H1 (cell line): ENCODE data around the gene RIPOR2. TPM values are rescaled to one million over a fixed set of nuclear protein-coding genes. Genes with fewer than 3 reads are reported as not detected.

Experiments used
- CTCF ChIA-PET: fragments of 300-600 bp; sonication (Branson Sonifier 250); formaldehyde crosslinking; loops from one replicate; lab custom pipeline; 2021; ENCODE audit not compliant: partially characterized antibody; lab: Charles Lee
- POLR2A ChIA-PET: fragments of 300-600 bp; sonication (Branson Sonifier 250); formaldehyde crosslinking; loops from one replicate; lab custom pipeline; 2021; ENCODE audit warnings: inconsistent platforms; ENCODE audit not compliant: partially characterized antibody; lab: Charles Lee
- DNase-seq, 2 experiments: peaks; one replicate each; pipeline versions ENCODE4 v3.0.0 to v3.0.0-alpha.2; 2010 to 2022; ENCODE audit warnings: low spot score in 2 of 2, low read depth in 1 of 2, mixed read lengths in 1 of 2
- FAIRE-seq: peaks from 2 replicates; lab custom pipeline; 2011; peaks lifted over from hg19 to GRCh38; lab: Jason Lieb, UNC
- H2AFZ ChIP-seq: 2 replicates; pipeline ENCODE4 v1.8.1; 2012; ENCODE audit warnings: low read length, inconsistent platforms
- H2AK5ac ChIP-seq: 2 replicates; pipeline ENCODE4 v1.6.1; 2013; ENCODE audit warnings: low read depth, low read length
- H2BK120ac ChIP-seq: replicated peaks from 2 replicates; pipeline ENCODE3; 2013; ENCODE audit warnings: low read depth, low read length, inconsistent platforms
- H2BK12ac ChIP-seq: 2 replicates; pipeline ENCODE4 v1.6.1; 2013; ENCODE audit warnings: low read depth, low read length
- H2BK15ac ChIP-seq: 2 replicates; pipeline ENCODE4 v1.6.1; 2013; ENCODE audit warnings: low read length
- H2BK20ac ChIP-seq: 2 replicates; pipeline ENCODE4 v1.6.1; 2013; ENCODE audit warnings: low read length
- H2BK5ac ChIP-seq: 2 replicates; pipeline ENCODE4 v1.6.1; 2013; ENCODE audit warnings: low read depth, low read length
- H3K14ac ChIP-seq: 2 replicates; pipeline ENCODE4 v1.6.1; 2013; ENCODE audit warnings: inconsistent platforms; ENCODE audit not compliant: insufficient read length
- H3K18ac ChIP-seq: 2 replicates; pipeline ENCODE4 v1.6.1; 2013; ENCODE audit warnings: low read length; ENCODE audit errors: extremely low read depth
- H3K23ac ChIP-seq: 2 replicates; pipeline ENCODE4 v1.6.1; 2013; ENCODE audit warnings: inconsistent platforms; ENCODE audit not compliant: insufficient read length
- H3K23me2 ChIP-seq: 2 replicates; pipeline ENCODE4 v1.6.1; 2013; ENCODE audit warnings: low read depth, low read length
- H3K27ac ChIP-seq: 2 replicates; pipeline ENCODE4 v1.6.1; 2011; ENCODE audit warnings: low read depth, low read length, inconsistent platforms
- H3K27me3 ChIP-seq, 4 experiments: replicated peaks in 1 of 4; 1 replicate in 1 of 4; 2 replicates in 3 of 4; pipeline versions ENCODE4 v1.6.1 to v1.8.1; 2011 to 2013; ENCODE audit warnings: low read length in 3 of 4, mild to moderate bottlenecking in 3 of 4, inconsistent platforms in 2 of 4, mixed read lengths in 2 of 4, moderate library complexity in 1 of 4; ENCODE audit not compliant: control insufficient read depth in 3 of 4, insufficient read depth in 3 of 4; ENCODE audit errors: extremely low read depth in 1 of 4
- H3K36me3 ChIP-seq, 4 experiments: 2 replicates each; pipeline versions ENCODE4 v1.6.1 to v1.8.1; 2011 to 2013; ENCODE audit warnings: mild to moderate bottlenecking in 4 of 4, low read length in 3 of 4, moderate library complexity in 2 of 4, control low read depth in 1 of 4, inconsistent platforms in 1 of 4; ENCODE audit not compliant: insufficient read depth in 4 of 4, control insufficient read depth in 2 of 4
- H3K4ac ChIP-seq: replicated peaks from 2 replicates; pipeline ENCODE3; 2013; ENCODE audit warnings: low read length, low read depth, mixed read lengths, inconsistent platforms; ENCODE audit not compliant: insufficient read length
- H3K4me1 ChIP-seq, 4 experiments: replicated peaks in 1 of 4; 1 replicate in 1 of 4; 2 replicates in 3 of 4; pipeline versions ENCODE4 v1.6.1 to v1.8.1; 2011 to 2013; ENCODE audit warnings: low read length in 3 of 4, inconsistent platforms in 2 of 4, mixed read lengths in 1 of 4; ENCODE audit not compliant: insufficient read depth in 4 of 4, control insufficient read depth in 3 of 4
- H3K4me2 ChIP-seq, 2 experiments: 2 replicates each; pipeline versions ENCODE4 v1.6.1 to v1.8.1; 2011 to 2013; ENCODE audit warnings: low read depth in 2 of 2, low read length in 2 of 2, control low read depth in 1 of 2, inconsistent platforms in 1 of 2, mild to moderate bottlenecking in 1 of 2; ENCODE audit not compliant: insufficient read depth in 1 of 2
- H3K4me3 ChIP-seq, 4 experiments: fragments of 200-600, 300-600 bp in 1 of 4; sonication (generic), shearing (Covaris generic), sonication (Bioruptor Twin) in 1 of 4; 2 replicates each; pipeline versions ENCODE4 v1.5.1 to v1.8.1; 2011 to 2016; ENCODE audit warnings: low read length in 4 of 4, low read depth in 3 of 4, control low read depth in 2 of 4, inconsistent platforms in 2 of 4, mild to moderate bottlenecking in 2 of 4, mixed read lengths in 1 of 4, moderate library complexity in 1 of 4; ENCODE audit not compliant: insufficient read depth in 2 of 4; ENCODE audit errors: extremely low read depth in 1 of 4
- H3K56ac ChIP-seq: replicated peaks from 2 replicates; pipeline ENCODE3; 2013; ENCODE audit warnings: low read depth, mild to moderate bottlenecking, mixed read lengths, low read length, inconsistent platforms; ENCODE audit not compliant: insufficient read length
- H3K79me1 ChIP-seq: 2 replicates; pipeline ENCODE4 v1.6.1; 2013; ENCODE audit warnings: low read depth, low read length, control low read depth
- H3K79me2 ChIP-seq, 2 experiments: 2 replicates each; pipeline versions ENCODE4 v1.6.1 to v1.8.1; 2012 to 2013; ENCODE audit warnings: low read length in 2 of 2, mild to moderate bottlenecking in 2 of 2, inconsistent platforms in 1 of 2; ENCODE audit not compliant: insufficient read depth in 2 of 2, control insufficient read depth in 1 of 2
- H3K9ac ChIP-seq, 4 experiments: replicated peaks in 1 of 4; 1 replicate in 1 of 4; 2 replicates in 3 of 4; pipeline versions ENCODE4 v1.6.1 to v1.8.1; 2011 to 2013; ENCODE audit warnings: low read depth in 3 of 4, low read length in 3 of 4, control low read depth in 2 of 4, mild to moderate bottlenecking in 2 of 4, moderate library complexity in 2 of 4, inconsistent platforms in 1 of 4; ENCODE audit errors: extremely low read depth in 1 of 4
- H3K9me3 ChIP-seq, 2 experiments: 2 replicates each; pipeline versions ENCODE4 v1.6.1 to v1.8.1; 2012 to 2013; ENCODE audit warnings: mild to moderate bottlenecking in 2 of 2, moderate library complexity in 2 of 2, control low read depth in 1 of 2, inconsistent platforms in 1 of 2, low read depth in 1 of 2, low read length in 1 of 2, mixed read lengths in 1 of 2; ENCODE audit not compliant: insufficient read depth in 2 of 2
- H4K20me1 ChIP-seq, 2 experiments: replicated peaks in 1 of 2; 2 replicates each; pipeline versions ENCODE3 to v1.8.1; 2011 to 2013; ENCODE audit warnings: inconsistent platforms in 2 of 2, low read length in 2 of 2, mild to moderate bottlenecking in 1 of 2; ENCODE audit not compliant: insufficient read depth in 2 of 2, control insufficient read depth in 1 of 2
- H4K5ac ChIP-seq: 2 replicates; pipeline ENCODE4 v1.6.1; 2013; ENCODE audit warnings: low read length, low read depth, mixed read lengths, inconsistent platforms; ENCODE audit not compliant: insufficient read length
- H4K8ac ChIP-seq: 2 replicates; pipeline ENCODE4 v1.8.0; 2013; ENCODE audit warnings: mild to moderate bottlenecking, moderate library complexity, low read length, inconsistent platforms; ENCODE audit not compliant: insufficient read depth; ENCODE audit errors: extremely low read depth
- H4K91ac ChIP-seq: replicated peaks from 2 replicates; pipeline ENCODE3; 2013; ENCODE audit warnings: low read length, mixed read lengths, inconsistent platforms; ENCODE audit not compliant: insufficient read length
- ASH2L ChIP-seq: fragments of 200-600, 300-600 bp; sonication (generic); IDR thresholded peaks from one replicate; pipeline ENCODE4 v1.7.1; 2017; ENCODE audit warnings: low read length
- ATF2 ChIP-seq: IDR thresholded peaks from 2 replicates; pipeline ENCODE4 v1.6.1; 2012; ENCODE audit warnings: low read length, inconsistent platforms
- CHD1 ChIP-seq: IDR thresholded peaks from 2 replicates; pipeline ENCODE4 v1.6.1; 2012; ENCODE audit warnings: low read depth, low read length, improper control_type of control experiment
- JUND ChIP-seq: IDR thresholded peaks from 2 replicates; pipeline ENCODE4 v1.6.1; 2011; ENCODE audit warnings: mild to moderate bottlenecking, improper control_type of control experiment, low read length
- MAFK ChIP-seq: IDR thresholded peaks from 2 replicates; pipeline ENCODE4 v1.6.1; 2012; ENCODE audit warnings: low read depth, mild to moderate bottlenecking, improper control_type of control experiment, low read length
- MAX ChIP-seq: IDR thresholded peaks from 2 replicates; pipeline ENCODE4 v1.6.1; 2012; ENCODE audit warnings: inconsistent platforms
- NANOG ChIP-seq: IDR thresholded peaks from 2 replicates; pipeline ENCODE4 v1.6.1; 2011; ENCODE audit warnings: low read length, low read depth, mild to moderate bottlenecking, inconsistent platforms; ENCODE audit not compliant: insufficient read depth, poor library complexity, severe bottlenecking
- NRF1 ChIP-seq: IDR thresholded peaks from 2 replicates; pipeline ENCODE4 v1.6.1; 2011; ENCODE audit warnings: mild to moderate bottlenecking, low read depth, low read length, improper control_type of control experiment
- SIN3A ChIP-seq, 2 experiments: IDR thresholded peaks in 1 of 2; conservative IDR thresholded peaks in 1 of 2; 2 replicates each; pipeline ENCODE4 v1.6.1; 2011 to 2012; ENCODE audit warnings: low read length in 2 of 2, improper control_type of control experiment in 1 of 2, low read depth in 1 of 2, mild to moderate bottlenecking in 1 of 2
- SP2 ChIP-seq: IDR thresholded peaks from 2 replicates; pipeline ENCODE4 v1.6.1; 2012; ENCODE audit warnings: mild to moderate bottlenecking, low read length, inconsistent platforms
- SUZ12 ChIP-seq: fragments of 200-600 bp; sonication (generic); IDR thresholded peaks from 2 replicates; pipeline ENCODE4 v1.6.1; 2012; ENCODE audit warnings: mild to moderate bottlenecking, inconsistent platforms, low read length, moderate library complexity, mixed read lengths
- WGBS, 2 experiments: shearing (Covaris generic) in 1 of 2; methylation state at CpG; one replicate each; pipeline versions ENCODE4 v1.1.6 to v1.1.7; 2013 to 2015; ENCODE audit warnings: low lambda C conversion rate in 2 of 2, mixed read lengths in 2 of 2, inconsistent platforms in 1 of 2, low coverage in 1 of 2, missing lambda C conversion rate in 1 of 2; ENCODE audit not compliant: insufficient replicate concordance in 2 of 2, insufficient coverage in 1 of 2, insufficient read length in 1 of 2; ENCODE audit errors: extremely low coverage in 1 of 2, missing lambda C conversion rate in 1 of 2; 5-methylcytosine and 5-hydroxymethylcytosine counted together
- polyA plus RNA-seq, 7 experiments: library from polyadenylated mRNA; depleted of rRNA in 3 of 7; stranded (reverse) in 5 of 7; unstranded in 2 of 7; fragments of >200 nt in 5 of 7; fragments of 200-250 nt in 2 of 7; gene quantifications; 1 replicate in 5 of 7; 2 replicates in 1 of 7; 4 replicates in 1 of 7; pipeline versions ENCODE4 v1.2.1 to v1.2.3, GENCODE V29; 2011 to 2013; ENCODE audit warnings: missing spikeins in 2 of 7, mixed read lengths in 2 of 7
- total RNA-seq: library from RNA; stranded (reverse); fragmentation: NEBNext Ultra II Directional; extraction: Animal tissue kit (Norgen Biotek cat#: 25700); gene quantifications from 2 replicates; pipeline ENCODE4 v1.2.1, GENCODE V29; 2021

RIPOR2 gene
- total and polyA plus RNA-seq, 2 of the 8 experiments (the other 6 are each of a cell fraction or from before 2014, with no cell fraction given), result 16.7 to 45.6 TPM

GRCh38 chr6:24985323-24985722 is 49.6 kb upstream of the RIPOR2 start:
- Histone ChIP-seq H3K79me2 (no peaks in the 10 kb centered on the region), H3K56ac (peak overlapping the region; percentile 75), H3K27ac (peak overlapping the region; percentile 65), H3K4ac (no peak overlapping the region), H2BK120ac (peak overlapping the region; percentile 96), H2AFZ (no peak overlapping the region), H3K4me2 (peak overlapping the region; percentile 1 to 9; a peak in 2 of 4 replicates), H3K9me3 (peaks cover 5 to 9% of the 10 kb centered on the region in 2 experiments), H3K4me3 (0 out of 8 replicates have a peak overlapping the region, but pooled peaks of 1 of the 4 experiments have one; percentile 9), H3K14ac (no peak overlapping the region), H4K91ac (peak overlapping the region; percentile 67), H2BK12ac (peak overlapping the region; percentile 56; the same call in 1 of the 2 replicates), H3K79me1 (no peaks in the 10 kb centered on the region), H4K20me1 (no peaks in the 10 kb centered on the region), H4K8ac (no peak overlapping the region), H2BK5ac (peak overlapping the region; percentile 84), H3K23ac (no peak overlapping the region), H3K36me3 (no peaks in the 10 kb centered on the region; a peak in 2 of 8 replicates), H3K4me1 (peaks cover 11 to 32% (median 21%) of the 10 kb centered on the region in 4 experiments; a peak in 6 of 7 replicates), H4K5ac (peak overlapping the region; percentile 92), H3K27me3 (no peaks in the 10 kb centered on the region), H2BK15ac (no peak overlapping the region), H3K9ac (no peak overlapping the region), H3K18ac (no peak overlapping the region), H2AK5ac (no peak overlapping the region), H2BK20ac (0 out of 2 replicates have a peak overlapping the region, but pooled peaks have one; percentile 28), H3K23me2 (no peaks in the 10 kb centered on the region)
- ChIA-PET POLR2A (no interaction called here), CTCF (interaction anchor here (0.6 to 9.4 kb wide), 3 partner anchors 22 to 92 kb away, joined by 3 to 87 read pairs (median 3); partner anchors contain the start of gene RIPOR2)
- no peak for DNase-seq
- WGBS, 2 experiments, result 74% methylated on average over 2 of the region's 2 CpGs; no CpG with 5 or more reads in 1 of the 2 experiments
- peak; percentile 96 for FAIRE-seq
- no peak for TF ChIP-seq NRF1
- TF ChIP-seq ASH2L, result no peak
- TF ChIP-seq SP2, result no peak
- TF ChIP-seq ATF2, result 0 out of 2 replicates have a peak, but pooled peaks have one; percentile 14
- no peak for TF ChIP-seq JUND
- peak; percentile 50 for TF ChIP-seq MAX
- TF ChIP-seq NANOG, result peak; percentile 66
- TF ChIP-seq SUZ12, result no peak
- no peak for TF ChIP-seq CHD1
- TF ChIP-seq SIN3A (conservative IDR thresholded peaks at IDR 0.05 in 1 of 2, IDR thresholded peaks at IDR 0.05 in 1 of 2; ENCODE audit: low read depth in 1 of 2, low read length in 2 of 2), result peak in 1 of 2 experiments; percentile 52; a peak in 1 of 4 replicates
- peak; percentile 60 for TF ChIP-seq MAFK
